HL-60 (cell line): ENCODE measurements around the gene PANK4.

Experiments used
- DNase-seq, 2 experiments: peaks; one replicate each; pipeline ENCODE4 v3.0.0-alpha.2; 2010 to 2020; ENCODE audit warnings: low read depth in 1 of 2, low spot score in 1 of 2
- H3K27ac ChIP-seq: fragments of 250-450 bp; sonication (Bioruptor Pico); replicated peaks from 2 replicates; pipeline ENCODE4 v1.5.1; 2020; ENCODE audit warnings: mild to moderate bottlenecking, moderate library complexity
- H3K27me3 ChIP-seq: fragments of 250-450 bp; sonication (Bioruptor Pico); 2 replicates; pipeline ENCODE4 v1.5.1; 2021; ENCODE audit warnings: mild to moderate bottlenecking, moderate library complexity; ENCODE audit not compliant: insufficient read depth, poor library complexity, severe bottlenecking
- H3K4me3 ChIP-seq: replicated peaks from 2 replicates; pipeline ENCODE4 v1.5.1; 2011; ENCODE audit warnings: mild to moderate bottlenecking, control low read depth, low read length; ENCODE audit not compliant: insufficient read depth
- GABPA ChIP-seq: IDR thresholded peaks from 2 replicates; pipeline ENCODE4 v1.6.1; 2012; ENCODE audit warnings: low read depth
- POLR2AphosphoS5 ChIP-seq: IDR thresholded peaks from 2 replicates; pipeline ENCODE4 v1.6.1; 2012; ENCODE audit warnings: low read depth
- SPI1 ChIP-seq: IDR thresholded peaks from 2 replicates; pipeline ENCODE4 v1.6.1; 2012; ENCODE audit warnings: low read depth, mild to moderate bottlenecking, borderline replicate concordance
- TF ChIP-seq, protein P1 (sequence below): IDR thresholded peaks from one replicate; pipeline ENCODE4 v1.5.1; 2011; ENCODE audit warnings: low read length, control low read depth, inconsistent platforms; ENCODE audit not compliant: insufficient read depth
- TF ChIP-seq, protein P2 (sequence below): IDR thresholded peaks from 2 replicates; pipeline ENCODE4 v1.6.1; 2012; ENCODE audit warnings: low read depth; ENCODE audit not compliant: insufficient replicate concordance

PANK4 gene

DNA sequence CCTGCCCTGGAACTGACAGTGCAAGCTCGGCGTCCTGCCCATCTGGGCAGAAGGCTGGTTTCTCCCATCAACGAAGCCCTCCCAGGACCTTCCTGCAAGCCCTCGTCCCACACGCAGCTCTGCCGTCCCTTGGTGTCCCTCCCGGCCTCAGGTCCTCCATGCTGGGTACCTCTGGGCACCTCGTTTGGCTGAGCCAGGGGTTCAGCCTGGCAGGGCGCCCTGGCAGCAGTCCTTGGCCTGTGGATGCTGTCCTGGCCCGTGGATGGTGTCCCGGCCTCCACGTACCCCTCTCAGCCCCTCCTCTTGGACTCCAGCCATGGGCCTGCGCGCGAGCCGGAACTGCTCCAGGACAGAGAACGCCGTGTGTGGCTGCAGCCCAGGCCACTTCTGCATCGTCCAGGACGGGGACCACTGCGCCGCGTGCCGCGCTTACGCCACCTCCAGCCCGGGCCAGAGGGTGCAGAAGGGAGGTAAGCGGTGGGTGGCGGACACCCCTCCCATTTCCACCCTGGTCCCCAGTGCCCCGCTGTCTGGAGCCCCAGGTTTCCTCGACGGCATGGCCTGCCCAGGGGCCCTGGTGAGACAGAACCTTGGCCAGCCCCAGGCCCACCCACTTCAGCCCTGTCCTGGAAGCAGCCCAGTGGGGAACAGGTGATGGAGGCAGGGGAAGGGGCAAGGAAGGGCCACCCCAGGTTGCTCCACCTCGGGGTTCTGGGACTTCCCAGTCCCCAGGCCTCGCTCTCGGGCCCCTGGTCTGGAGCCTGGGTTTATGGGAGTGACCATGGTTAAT, 33.3 kb upstream of the PANK4 start:
- H3K27me3 ChIP-seq: no peaks in the 10 kb centered on the region
- DNase-seq: no peak
- TF ChIP-seq GABPA: no peak
- TF ChIP-seq, protein P1, sequence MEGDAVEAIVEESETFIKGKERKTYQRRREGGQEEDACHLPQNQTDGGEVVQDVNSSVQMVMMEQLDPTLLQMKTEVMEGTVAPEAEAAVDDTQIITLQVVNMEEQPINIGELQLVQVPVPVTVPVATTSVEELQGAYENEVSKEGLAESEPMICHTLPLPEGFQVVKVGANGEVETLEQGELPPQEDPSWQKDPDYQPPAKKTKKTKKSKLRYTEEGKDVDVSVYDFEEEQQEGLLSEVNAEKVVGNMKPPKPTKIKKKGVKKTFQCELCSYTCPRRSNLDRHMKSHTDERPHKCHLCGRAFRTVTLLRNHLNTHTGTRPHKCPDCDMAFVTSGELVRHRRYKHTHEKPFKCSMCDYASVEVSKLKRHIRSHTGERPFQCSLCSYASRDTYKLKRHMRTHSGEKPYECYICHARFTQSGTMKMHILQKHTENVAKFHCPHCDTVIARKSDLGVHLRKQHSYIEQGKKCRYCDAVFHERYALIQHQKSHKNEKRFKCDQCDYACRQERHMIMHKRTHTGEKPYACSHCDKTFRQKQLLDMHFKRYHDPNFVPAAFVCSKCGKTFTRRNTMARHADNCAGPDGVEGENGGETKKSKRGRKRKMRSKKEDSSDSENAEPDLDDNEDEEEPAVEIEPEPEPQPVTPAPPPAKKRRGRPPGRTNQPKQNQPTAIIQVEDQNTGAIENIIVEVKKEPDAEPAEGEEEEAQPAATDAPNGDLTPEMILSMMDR: no peak
- no peak for TF ChIP-seq POLR2AphosphoS5
- TF ChIP-seq, protein P2, sequence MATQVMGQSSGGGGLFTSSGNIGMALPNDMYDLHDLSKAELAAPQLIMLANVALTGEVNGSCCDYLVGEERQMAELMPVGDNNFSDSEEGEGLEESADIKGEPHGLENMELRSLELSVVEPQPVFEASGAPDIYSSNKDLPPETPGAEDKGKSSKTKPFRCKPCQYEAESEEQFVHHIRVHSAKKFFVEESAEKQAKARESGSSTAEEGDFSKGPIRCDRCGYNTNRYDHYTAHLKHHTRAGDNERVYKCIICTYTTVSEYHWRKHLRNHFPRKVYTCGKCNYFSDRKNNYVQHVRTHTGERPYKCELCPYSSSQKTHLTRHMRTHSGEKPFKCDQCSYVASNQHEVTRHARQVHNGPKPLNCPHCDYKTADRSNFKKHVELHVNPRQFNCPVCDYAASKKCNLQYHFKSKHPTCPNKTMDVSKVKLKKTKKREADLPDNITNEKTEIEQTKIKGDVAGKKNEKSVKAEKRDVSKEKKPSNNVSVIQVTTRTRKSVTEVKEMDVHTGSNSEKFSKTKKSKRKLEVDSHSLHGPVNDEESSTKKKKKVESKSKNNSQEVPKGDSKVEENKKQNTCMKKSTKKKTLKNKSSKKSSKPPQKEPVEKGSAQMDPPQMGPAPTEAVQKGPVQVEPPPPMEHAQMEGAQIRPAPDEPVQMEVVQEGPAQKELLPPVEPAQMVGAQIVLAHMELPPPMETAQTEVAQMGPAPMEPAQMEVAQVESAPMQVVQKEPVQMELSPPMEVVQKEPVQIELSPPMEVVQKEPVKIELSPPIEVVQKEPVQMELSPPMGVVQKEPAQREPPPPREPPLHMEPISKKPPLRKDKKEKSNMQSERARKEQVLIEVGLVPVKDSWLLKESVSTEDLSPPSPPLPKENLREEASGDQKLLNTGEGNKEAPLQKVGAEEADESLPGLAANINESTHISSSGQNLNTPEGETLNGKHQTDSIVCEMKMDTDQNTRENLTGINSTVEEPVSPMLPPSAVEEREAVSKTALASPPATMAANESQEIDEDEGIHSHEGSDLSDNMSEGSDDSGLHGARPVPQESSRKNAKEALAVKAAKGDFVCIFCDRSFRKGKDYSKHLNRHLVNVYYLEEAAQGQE: no peak
- no peak for TF ChIP-seq SPI1

DNA sequence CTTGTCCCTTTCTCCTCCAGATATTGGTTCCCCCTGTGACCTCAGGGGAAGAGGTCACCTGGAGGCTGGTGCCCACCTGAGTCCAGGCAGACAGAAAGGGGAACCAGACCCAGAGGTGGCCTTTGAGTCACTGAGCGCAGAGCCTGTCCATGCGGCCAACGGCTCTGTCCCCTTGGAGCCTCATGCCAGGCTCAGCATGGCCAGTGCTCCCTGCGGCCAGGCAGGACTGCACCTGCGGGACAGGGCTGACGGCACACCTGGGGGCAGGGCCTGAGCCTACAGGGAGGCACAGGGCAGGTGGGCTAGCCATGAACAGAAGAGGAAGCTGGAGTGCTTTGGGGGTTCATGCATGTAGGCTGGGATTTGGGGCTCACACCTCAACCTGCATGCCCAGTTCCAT, 32.5 kb upstream of the PANK4 start:
- H3K27ac ChIP-seq: no peak overlapping the region
- no peak for DNase-seq
- TF ChIP-seq, protein P1: no peak
- TF ChIP-seq, protein P2: no peak
- TF ChIP-seq GABPA (no peak), POLR2AphosphoS5 (no peak), SPI1 (no peak)
- H3K4me3 ChIP-seq: no peak overlapping the region
- no peaks in the 10 kb centered on the region for H3K27me3 ChIP-seq

More for the DNA sequence above, 33.3 kb upstream of the PANK4 start:
- H3K27ac ChIP-seq: no peak overlapping the region
- H3K4me3 ChIP-seq: no peak overlapping the region

DNA sequence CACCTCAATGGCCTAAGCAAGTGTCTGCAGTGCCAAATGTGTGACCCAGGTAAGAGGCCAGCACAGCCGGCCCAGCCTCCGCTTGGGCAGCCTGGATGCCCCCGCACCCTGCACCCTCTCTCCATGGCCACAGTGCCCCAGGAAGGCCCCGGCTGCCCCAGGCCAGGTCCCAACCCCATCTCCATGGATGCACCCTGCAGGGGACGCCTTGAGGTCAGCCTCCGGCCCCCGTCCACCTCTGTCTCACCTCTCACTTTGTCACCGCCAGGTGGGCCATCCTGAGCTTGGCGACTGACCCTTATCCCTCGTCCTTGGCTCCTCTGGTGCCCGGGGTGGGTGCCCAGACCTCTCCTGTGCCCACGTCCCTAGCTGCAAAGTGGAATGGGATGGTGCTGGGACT, 32.0 kb upstream of the PANK4 start:
- H3K4me3 ChIP-seq: no peak overlapping the region
- no peak for DNase-seq
- H3K27me3 ChIP-seq: no peaks in the 10 kb centered on the region
- TF ChIP-seq GABPA (no peak), SPI1 (no peak), POLR2AphosphoS5 (no peak)
- TF ChIP-seq, protein P2: no peak
- TF ChIP-seq, protein P1: no peak
- H3K27ac ChIP-seq: no peak overlapping the region
